ENCODE results near the gene ATRN. TPM values are rescaled to one million over a fixed set of nuclear protein-coding genes. Genes with fewer than 3 reads are reported as not detected.

ATRN gene
- total and polyA plus RNA-seq, 2 of the 8 experiments (the other 6 are each of a cell fraction or from before 2014, with no cell fraction given) = 12.0 to 17.4 TPM

GRCh38 chr20:3633913-3634478 lies 163.2 kb downstream of the ATRN start:
- Histone ChIP-seq H4K91ac (replicated peaks; ENCODE audit: insufficient read length, low read length) (no peak overlapping the region), H2BK120ac (replicated peaks; ENCODE audit: low read depth, low read length) (no peak overlapping the region), H3K4ac (replicated peaks; ENCODE audit: insufficient read length, low read depth, low read length) (no peak overlapping the region), H3K4me3 (ENCODE audit: extremely low read depth in 1 of 4, insufficient read depth in 2 of 4, low read depth in 3 of 4, low read length in 4 of 4) (no peak overlapping the region), H3K36me3 (ENCODE audit: control insufficient read depth in 2 of 4, insufficient read depth in 4 of 4, low read length in 3 of 4) (no peaks in the 10 kb centered on the region), H3K4me2 (ENCODE audit: insufficient read depth in 1 of 2, low read depth in 2 of 2, low read length in 2 of 2) (no peak overlapping the region), H3K23me2 (ENCODE audit: low read depth, low read length) (no peaks in the 10 kb centered on the region), H2BK20ac (ENCODE audit: low read length) (no peak overlapping the region), H3K79me2 (ENCODE audit: control insufficient read depth in 1 of 2, insufficient read depth in 2 of 2, low read length in 2 of 2) (no peaks in the 10 kb centered on the region), H3K79me1 (ENCODE audit: low read depth, low read length) (no peaks in the 10 kb centered on the region), H2BK12ac (ENCODE audit: low read depth, low read length) (no peak overlapping the region), H4K5ac (ENCODE audit: insufficient read length, low read depth, low read length) (no peak overlapping the region), H3K23ac (ENCODE audit: insufficient read length) (no peak overlapping the region), H3K56ac (replicated peaks; ENCODE audit: insufficient read length, low read depth, low read length) (no peak overlapping the region), H3K18ac (ENCODE audit: extremely low read depth, low read length) (no peak overlapping the region), H3K27ac (ENCODE audit: low read depth, low read length) (no peak overlapping the region), H4K8ac (ENCODE audit: extremely low read depth, insufficient read depth, low read length) (no peak overlapping the region), H3K27me3 (replicated peaks in 1 of 4; ENCODE audit: control insufficient read depth in 3 of 4, extremely low read depth in 1 of 4, insufficient read depth in 3 of 4, low read length in 3 of 4) (no peaks in the 10 kb centered on the region), H3K9ac (replicated peaks in 1 of 4; ENCODE audit: extremely low read depth in 1 of 4, low read depth in 3 of 4, low read length in 3 of 4) (no peak overlapping the region), H2AFZ (ENCODE audit: low read length) (no peak overlapping the region), H2BK5ac (ENCODE audit: low read depth, low read length) (no peak overlapping the region), H4K20me1 (replicated peaks in 1 of 2; ENCODE audit: control insufficient read depth in 1 of 2, insufficient read depth in 2 of 2, low read length in 2 of 2) (no peaks in the 10 kb centered on the region), H2BK15ac (ENCODE audit: low read length) (no peak overlapping the region), H3K14ac (ENCODE audit: insufficient read length) (no peak overlapping the region), H2AK5ac (ENCODE audit: low read depth, low read length) (no peak overlapping the region), H3K9me3 (ENCODE audit: insufficient read depth in 2 of 2, low read depth in 1 of 2, low read length in 1 of 2) (no peaks in the 10 kb centered on the region), H3K4me1 (replicated peaks in 1 of 4; ENCODE audit: control insufficient read depth in 3 of 4, insufficient read depth in 4 of 4, low read length in 3 of 4) (peaks cover 0 to 6% (median 0%) of the 10 kb centered on the region in 4 experiments; a peak in 2 of 7 replicates)
- TF ChIP-seq JUN (IDR thresholded peaks at IDR 0.05; ENCODE audit: low read depth, low read length) (no peak), SIN3A (conservative IDR thresholded peaks at IDR 0.05 in 1 of 2, IDR thresholded peaks at IDR 0.05 in 1 of 2; ENCODE audit: low read depth in 1 of 2, low read length in 2 of 2) (no peak), SRF (IDR thresholded peaks at IDR 0.05; ENCODE audit: low read depth, low read length) (no peak), POLR2AphosphoS5 (IDR thresholded peaks at IDR 0.05; ENCODE audit: low read depth, low read length) (no peak), KDM1A (IDR thresholded peaks at IDR 0.05; ENCODE audit: borderline replicate concordance, low read length) (no peak), RXRA (IDR thresholded peaks at IDR 0.05; ENCODE audit: insufficient read depth, low read depth, low read length) (no peak), EZH2 (IDR thresholded peaks at IDR 0.05; ENCODE audit: low read depth, low read length, severe bottlenecking) (no peak), KDM5A (IDR thresholded peaks at IDR 0.05; ENCODE audit: low read length) (no peak), KDM4A (IDR thresholded peaks at IDR 0.05; ENCODE audit: low read depth, low read length, severe bottlenecking) (no peak), RAD21 (IDR thresholded peaks at IDR 0.05 in 1 of 2, conservative IDR thresholded peaks at IDR 0.05 in 1 of 2; ENCODE audit: low read depth in 2 of 2, low read length in 2 of 2) (no peak), PHF8 (conservative IDR thresholded peaks at IDR 0.05; ENCODE audit: low read depth, low read length) (no peak)
- TF ChIP-seq, protein P1, sequence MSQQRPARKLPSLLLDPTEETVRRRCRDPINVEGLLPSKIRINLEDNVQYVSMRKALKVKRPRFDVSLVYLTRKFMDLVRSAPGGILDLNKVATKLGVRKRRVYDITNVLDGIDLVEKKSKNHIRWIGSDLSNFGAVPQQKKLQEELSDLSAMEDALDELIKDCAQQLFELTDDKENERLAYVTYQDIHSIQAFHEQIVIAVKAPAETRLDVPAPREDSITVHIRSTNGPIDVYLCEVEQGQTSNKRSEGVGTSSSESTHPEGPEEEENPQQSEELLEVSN (IDR thresholded peaks at IDR 0.05) = no peak
- POLR2A ChIA-PET (ENCODE audit: partially characterized antibody) = no interaction called here
- 87% methylated on average over 6 of the region's 6 CpGs; no CpG with 5 or more reads in 1 of the 2 experiments for WGBS, 2 experiments (ENCODE audit: extremely low coverage in 1 of 2, insufficient coverage in 1 of 2, insufficient read length in 1 of 2, insufficient replicate concordance in 2 of 2, low coverage in 1 of 2, low lambda C conversion rate in 2 of 2, missing lambda C conversion rate in 1 of 2)
- no peak for FAIRE-seq
- DNase-seq (ENCODE audit: low read depth in 1 of 2, low spot score in 2 of 2) = no peak
- CTCF ChIA-PET (ENCODE audit: partially characterized antibody) = interaction anchor here (0.6 to 1.4 kb wide), 7 partner anchors 16 to 252 kb away, joined by 3 to 5 read pairs (median 4); no protein-coding TSS in a partner anchor

All from H1 (cell line).